ENCODE measurements around the gene AMHR2.

GRCh38 chr12:53456654-53457366, 33.2 kb downstream of the AMHR2 start:
- TF ChIP-seq CTCF (conservative IDR thresholded peaks at IDR 0.05 in 1 of 2, IDR thresholded peaks at IDR 0.05 in 1 of 2; ENCODE audit: extremely low read depth in 1 of 2, insufficient read depth in 1 of 2, low read depth in 1 of 2, low read length in 2 of 2) (no peak), EZH2 (IDR thresholded peaks at IDR 0.05; ENCODE audit: borderline replicate concordance, low read length) (no peak)
